Fibroblast of the aortic adventitia (primary cell): ENCODE data around the gene XYLT1. TPM values are rescaled to one million over a fixed set of nuclear protein-coding genes. Genes with fewer than 3 reads are reported as not detected.

Experiments used
- DNase-seq: peaks from one replicate; pipeline ENCODE4 v3.0.0-alpha.2; 2010; ENCODE audit warnings: low read depth
- H3K4me3 ChIP-seq: 2 replicates; pipeline ENCODE4 v1.5.1; 2011; ENCODE audit warnings: low read depth, mild to moderate bottlenecking, control low read depth, low read length, moderate library complexity
- CTCF ChIP-seq: IDR thresholded peaks from 2 replicates; pipeline ENCODE4 v1.5.1; 2011; ENCODE audit warnings: mild to moderate bottlenecking, low read length, control low read depth, inconsistent platforms; ENCODE audit not compliant: insufficient read depth
- total RNA-seq: library from RNA; depleted of rRNA; stranded (reverse); fragments of >200 nt; gene quantifications from 2 replicates; pipeline ENCODE4 v1.2.3, GENCODE V29; 2012; ENCODE audit warnings: low replicate concordance

Gene XYLT1
- total RNA-seq, 1 donor = 32.7 TPM

- no peak for TF ChIP-seq CTCF
- peak; percentile 90 for DNase-seq
These were observed 91.6 kb downstream of the XYLT1 start for GRCh38 chr16:17379121-17379571.

GRCh38 chr16:17377360-17378324 lies 93.1 kb downstream of the XYLT1 start:
- no peak overlapping the region for H3K4me3 ChIP-seq
- no peak for TF ChIP-seq CTCF
- DNase-seq = peak; percentile 76

More at GRCh38 chr16:17379121-17379571, 91.6 kb downstream of the XYLT1 start:
- no peak overlapping the region for H3K4me3 ChIP-seq

GRCh38 chr16:17375461-17376304 lies 95.1 kb downstream of the XYLT1 start:
- no peak for DNase-seq
- no peak for TF ChIP-seq CTCF
- no peak overlapping the region for H3K4me3 ChIP-seq

- no peak for DNase-seq
- H3K4me3 ChIP-seq = no peak overlapping the region
- TF ChIP-seq CTCF = no peak
These were observed 96.0 kb downstream of the XYLT1 start for GRCh38 chr16:17374668-17375255.

- no peak overlapping the region for H3K4me3 ChIP-seq
- DNase-seq = no peak
- TF ChIP-seq CTCF = no peak
These were observed 97.2 kb downstream of the XYLT1 start for GRCh38 chr16:17373533-17373932.

GRCh38 chr16:17372386-17372785 lies 98.4 kb downstream of the XYLT1 start:
- no peak for TF ChIP-seq CTCF
- H3K4me3 ChIP-seq = no peak overlapping the region
- peak; percentile 50 for DNase-seq
